ENCODE measurements around the gene PRR7.

Gene PRR7

DNA sequence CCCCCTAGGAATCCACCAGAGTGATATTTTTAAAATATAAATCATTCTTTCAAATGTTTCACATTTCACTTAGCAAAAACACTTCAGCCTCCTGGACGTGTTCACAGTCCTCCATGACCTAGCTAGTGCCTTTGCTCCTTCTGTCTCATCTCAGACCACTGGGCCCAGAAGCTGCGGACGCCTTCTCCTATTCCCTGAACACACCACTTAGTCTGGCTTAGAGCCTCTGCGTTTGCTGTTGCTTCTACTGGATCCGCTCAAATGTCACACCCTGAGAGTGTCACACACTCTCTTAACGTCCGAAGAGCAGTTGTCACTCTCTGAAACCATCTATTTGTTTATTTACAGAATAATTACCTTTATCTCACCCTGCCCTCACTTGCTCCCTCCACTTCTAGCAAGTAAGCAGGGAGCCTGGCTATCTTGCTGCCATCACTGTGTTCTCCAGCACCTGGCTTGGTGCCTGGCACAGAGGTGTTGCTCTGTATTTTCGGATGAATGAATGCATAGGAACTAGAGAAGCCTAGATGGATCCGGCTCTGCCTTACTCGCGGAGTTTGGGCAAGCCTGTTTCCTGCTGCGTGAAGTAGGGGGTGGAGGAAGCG is 21.3 kb upstream of the PRR7 start:
- DNase-seq, result no peak

DNA sequence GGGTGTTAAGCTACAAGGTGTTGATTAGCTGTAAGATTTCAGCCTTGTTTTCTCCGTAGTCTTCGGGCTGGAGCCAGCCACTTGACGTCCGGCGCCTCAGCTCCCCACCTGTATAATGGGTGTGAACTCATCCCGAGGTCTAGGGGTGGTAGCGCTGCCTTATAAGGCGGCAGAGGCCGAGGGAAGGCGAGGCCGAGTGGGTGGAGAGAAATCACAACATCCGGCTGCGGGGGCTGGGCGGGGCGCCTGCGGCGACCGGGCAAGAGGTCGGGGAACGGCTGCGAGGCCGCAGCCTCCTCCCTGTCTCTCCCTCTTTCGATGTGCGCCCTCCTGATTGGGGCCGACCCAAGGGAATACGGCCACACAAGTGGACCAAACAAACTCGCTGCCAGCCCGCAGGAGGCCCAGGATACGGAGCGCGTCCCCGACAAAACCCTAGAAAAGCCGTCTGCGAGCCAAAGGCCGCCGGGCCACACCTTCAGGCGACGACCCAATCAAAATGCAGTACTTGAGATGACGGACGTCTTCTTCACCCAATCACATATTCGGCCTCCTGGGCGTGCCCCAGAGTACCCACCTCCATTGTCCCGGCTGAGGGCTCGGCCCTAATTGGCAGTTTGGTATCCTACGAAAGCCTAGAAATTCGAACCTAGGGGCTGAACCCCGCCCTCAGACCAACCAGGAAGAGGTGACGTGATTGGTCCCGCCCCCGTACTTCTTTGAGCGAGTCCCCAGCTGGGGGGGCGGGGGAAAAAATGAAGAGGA is 20.6 kb upstream of the PRR7 start:
- peak; percentile 100 for DNase-seq

DNA sequence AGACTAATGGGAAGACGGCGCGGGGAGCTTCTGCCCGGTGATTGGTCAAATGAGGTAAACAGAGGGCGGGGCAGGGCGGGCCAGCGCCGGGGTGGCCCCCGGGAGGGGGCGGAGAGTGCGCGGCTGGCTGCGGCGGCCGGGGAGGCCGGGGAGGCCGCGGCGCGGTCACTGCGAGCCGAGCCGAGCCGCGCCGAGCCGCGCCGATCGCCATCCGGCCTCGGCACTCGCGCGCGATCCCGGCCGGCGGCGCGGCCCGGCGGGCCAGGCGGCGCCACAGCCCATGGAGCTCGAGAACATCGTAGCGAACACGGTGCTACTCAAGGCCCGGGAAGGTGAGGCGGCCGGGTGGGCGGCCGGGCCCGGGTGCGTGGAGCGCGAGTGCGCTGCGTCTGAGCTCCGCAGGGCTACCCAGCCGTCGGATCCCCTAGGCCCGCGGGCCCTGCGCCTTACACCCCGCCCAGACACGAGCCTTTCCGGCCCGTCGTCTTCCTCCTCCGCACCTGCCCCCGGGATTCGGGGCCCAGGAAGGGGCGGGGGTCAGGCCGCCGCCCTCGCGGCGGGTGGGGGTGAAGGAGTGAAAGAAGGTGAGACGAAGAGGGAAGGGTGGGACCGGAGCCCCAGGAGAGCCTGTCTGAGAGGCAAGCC is 19.9 kb upstream of the PRR7 start, which contains the start of gene GRK6:
Gene GRK6, plus strand, starts transcription at position 111 of the 645 bp plus-strand sequence. Its CDS starts 170 bp downstream, at position 281.
- DNase-seq, result peak; percentile 76

DNA sequence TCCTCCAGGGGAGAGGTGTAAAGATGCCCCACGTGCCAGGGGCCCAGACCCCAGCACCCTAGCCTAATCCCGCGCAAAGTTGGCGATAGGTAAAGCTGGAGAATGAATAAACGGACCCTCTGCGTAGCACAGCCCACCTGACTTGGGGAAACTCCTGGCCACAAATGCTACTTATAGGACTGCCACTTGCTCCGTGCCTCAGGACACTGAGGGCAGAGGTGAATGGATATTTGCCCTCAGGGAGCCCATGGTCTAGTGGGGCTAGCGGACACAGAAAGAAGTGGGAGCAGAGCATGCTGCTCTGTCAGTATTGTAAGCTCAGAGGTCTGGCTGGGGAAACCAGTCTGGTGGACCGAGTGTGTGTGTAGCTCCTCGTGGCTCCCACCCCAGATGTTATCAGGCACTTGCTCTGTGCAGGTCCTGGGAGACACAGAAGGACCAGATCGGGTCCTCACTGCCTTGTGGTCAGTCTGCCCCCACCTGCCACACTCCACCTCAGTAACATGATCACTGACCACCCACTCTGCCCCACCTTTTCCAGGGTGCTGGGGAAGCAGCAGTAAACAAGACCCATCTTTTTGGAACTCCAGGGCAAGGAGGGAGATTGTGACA is 19.3 kb upstream of the PRR7 start:
- no peak for DNase-seq

DNA sequence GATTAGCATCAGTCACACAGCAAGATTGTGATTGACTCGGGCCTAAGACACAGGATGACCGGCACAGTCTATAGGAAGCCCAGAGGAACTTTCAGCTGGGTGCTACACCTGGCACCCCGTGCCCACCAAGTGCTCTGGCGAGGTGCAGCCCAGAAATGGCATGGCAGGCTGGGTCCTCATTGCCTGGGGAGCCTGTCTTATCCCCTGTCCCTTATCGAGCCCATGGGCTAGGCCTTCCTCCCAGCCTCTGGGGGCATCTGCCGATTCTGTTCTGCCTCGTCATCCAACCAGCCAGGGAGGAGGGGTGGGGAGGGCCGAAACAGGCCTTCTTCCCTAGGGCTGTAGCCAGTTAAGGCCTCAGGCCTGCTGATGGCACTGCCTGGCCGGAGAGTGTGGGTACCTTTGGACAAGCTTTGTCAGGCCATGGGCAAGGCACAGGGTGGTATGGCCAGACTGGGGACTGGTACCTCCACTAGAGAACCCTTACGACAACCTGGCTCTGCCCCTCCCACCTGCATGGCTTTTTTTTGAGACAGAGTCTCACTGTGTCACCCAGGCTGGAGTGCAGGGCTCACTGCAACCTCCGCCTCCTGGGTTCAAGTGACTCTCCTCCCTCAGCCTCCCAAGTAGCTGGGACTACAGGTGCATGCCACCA is 18.6 kb upstream of the PRR7 start:
- DNase-seq, result no peak

DNA sequence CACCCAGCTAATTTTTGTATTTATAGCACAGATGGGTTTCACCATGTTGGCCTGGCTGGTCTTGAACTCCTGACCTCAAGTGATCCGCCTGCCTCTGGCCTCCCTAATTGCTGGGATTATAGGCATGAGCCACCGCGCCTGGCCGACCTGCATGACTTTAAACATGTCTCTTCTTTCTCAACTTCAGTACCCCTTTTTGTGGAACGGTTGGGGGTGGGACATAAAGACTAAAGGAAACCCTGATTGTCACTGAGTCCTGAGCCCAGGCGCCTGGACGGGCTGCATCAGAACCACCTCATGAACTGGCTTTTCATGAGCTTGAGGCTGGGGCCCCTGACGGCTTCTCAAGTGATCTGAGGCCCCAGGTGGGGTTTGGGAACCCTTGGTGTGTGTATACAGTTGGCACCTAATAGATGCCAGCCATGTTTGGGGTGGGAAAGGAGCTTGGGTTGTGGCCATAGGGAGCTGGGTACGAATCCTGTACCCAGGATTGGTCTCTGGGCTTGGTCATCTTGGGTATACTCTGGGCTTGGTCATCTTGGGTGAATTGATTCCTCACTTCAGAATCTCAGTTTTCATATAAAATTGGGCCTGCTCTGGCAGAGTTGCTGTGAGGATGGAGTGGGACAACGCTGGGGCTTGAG is 17.9 kb upstream of the PRR7 start:
- no peak for DNase-seq

DNA sequence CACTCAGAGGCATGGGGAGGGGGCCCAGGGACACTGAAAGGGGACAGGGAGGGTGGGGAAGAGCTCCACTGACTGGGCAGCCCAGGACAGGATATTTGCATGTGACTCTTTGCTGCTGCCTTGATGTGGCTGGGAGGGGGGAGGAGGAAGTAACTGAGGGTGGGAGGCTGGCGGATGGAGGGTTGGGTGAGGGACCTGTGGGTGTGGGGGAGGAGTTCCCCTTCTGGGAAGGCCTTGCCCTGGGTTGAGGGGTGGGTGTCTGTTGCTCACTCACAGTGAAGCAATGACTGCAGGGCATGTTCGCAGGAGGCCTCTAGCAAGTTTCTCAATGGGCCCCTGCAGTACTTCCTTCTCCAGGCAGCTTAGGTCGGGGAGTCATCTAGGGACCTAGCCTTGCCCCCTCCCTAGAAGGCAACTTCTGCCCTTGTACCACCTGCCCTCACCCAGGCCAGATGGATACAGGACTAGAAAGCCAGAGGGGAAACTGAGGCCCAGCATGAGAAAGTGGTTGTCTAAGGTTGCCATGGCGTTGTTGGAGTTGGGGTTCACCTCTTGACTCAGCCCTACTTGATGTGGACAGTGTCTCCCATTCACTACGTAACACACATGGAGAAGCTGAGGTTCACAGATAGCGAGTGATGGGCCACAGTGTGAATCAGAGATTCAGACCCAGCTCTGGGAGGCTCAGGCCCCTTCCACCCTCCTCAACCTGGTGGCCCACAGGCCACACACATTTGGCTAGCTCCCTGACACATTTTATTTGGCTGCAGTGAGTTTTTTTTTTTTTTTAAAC is 17.2 kb upstream of the PRR7 start:
- no peak for DNase-seq

DNA sequence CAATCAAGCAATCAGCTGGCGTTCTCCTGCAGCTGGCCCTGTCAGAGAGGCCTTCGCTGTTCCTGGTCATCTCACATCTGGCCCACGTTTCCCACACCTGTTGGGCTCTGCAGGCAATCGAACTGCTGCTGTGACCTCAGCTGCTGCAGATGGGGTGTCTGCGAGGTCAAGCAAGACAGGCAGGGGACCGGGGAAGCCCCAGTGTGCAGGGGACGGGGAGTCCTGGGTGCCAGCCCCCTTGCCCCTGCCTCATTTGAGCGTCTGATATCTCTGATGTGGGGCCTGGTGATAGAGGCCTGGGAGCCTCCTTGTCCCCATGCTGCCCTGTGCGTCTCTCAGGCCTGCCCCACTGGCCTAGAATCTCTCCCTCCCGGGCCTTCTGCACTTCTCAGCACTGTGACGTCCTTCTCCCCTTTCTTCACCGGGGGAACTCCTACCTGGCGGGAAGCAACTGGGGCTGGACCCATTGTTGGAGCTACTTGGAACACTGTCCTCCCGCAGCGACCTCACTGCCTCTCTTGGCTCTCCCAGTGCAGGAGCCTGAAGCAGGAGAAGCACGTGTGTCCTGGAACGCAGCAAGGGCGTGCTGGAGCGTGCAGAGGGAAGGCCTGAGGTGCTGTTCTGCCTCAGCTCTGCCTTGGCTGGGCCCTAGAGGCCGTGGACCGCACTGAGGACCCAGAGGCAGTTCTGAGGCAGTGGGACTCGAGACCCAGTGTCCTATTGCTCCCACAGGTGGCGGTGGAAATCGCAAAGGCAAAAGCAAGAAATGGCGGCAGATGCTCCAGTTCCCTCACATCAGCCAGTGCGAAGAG is 16.3 kb upstream of the PRR7 start:
- no peak for DNase-seq

DNA sequence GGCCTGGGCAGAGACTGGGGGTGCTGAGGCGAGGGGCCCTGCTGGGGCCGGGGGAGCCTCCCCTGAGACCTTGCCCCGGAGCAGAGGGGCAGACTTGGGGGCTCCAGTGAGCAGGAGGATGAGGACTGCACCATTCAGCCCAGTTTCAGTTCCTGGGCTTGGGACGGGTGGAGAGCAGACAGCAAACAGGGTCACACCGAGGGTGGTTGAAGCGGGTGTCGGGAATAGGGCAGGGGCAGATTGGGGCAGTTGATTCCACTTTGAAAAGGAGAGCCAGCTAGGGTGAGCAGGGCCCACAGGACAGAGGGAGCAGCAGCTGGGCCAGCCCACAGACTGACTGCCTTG is 15.7 kb upstream of the PRR7 start:
- no peak for DNase-seq

DNA sequence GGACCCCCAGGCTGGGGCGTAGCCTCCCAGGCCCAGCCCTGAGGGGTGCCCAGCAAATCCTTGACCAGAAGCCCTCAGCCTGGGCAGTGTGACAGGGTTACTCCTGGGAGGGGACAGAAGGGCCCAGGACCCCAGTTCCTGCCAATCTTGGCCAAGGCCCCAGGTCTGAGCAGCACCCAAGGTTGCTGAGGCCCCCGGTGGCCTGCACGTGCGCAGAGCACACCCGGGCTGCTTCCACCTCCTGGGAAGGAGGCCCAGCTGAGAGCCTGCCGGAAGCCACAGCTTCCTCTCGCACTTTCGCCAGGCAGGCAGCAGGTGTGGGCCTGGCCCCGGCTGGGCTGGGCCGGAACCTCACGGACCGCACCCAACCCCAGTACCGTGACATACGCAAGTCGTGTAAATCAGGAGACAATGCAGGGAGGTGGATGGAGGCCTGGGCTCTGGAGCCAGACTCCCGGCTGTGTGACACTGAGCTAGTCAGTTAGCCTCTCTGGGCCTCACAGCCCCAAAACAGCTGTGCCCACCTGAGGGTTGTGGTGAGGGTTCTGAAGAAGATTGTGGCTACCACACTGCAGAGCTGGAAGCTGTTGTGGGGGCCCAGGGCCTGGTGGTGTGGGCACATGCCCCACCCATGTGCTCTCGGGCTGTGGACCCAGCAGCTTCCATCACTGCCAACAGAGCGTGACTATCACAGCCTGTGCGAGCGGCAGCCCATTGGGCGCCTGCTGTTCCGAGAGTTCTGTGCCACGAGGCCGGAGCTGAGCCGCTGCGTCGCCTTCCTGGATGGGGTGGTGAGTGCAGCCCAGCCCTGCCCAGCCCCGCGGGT is 15.1 kb upstream of the PRR7 start:
- no peak for DNase-seq

DNA sequence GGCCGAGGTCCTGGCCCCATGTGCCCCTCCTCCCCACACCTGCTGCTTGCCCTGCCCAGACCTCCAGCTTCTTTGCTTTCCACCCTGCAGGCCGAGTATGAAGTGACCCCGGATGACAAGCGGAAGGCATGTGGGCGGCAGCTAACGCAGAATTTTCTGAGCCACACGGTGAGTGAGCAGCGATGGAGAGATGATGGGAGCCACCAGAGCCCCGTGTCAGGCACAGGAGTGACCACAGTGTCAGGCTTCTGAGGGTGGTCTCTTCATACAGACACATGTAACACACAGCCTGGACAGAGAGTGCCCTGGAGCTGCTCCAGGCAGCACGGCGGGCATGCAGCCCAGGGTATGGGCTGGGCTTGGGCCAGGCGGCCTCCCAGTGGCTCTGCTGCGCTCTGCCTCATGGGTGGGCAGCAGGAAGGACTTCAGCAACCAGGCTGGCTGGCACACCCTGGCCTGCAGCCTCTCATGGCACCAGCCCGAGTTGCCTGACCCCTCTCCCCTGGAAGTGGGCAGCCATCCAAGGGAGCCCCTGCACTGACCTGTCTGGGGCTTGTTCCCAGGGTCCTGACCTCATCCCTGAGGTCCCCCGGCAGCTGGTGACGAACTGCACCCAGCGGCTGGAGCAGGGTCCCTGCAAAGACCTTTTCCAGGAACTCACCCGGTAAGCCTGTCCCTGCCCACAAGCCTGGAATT is 14.3 kb upstream of the PRR7 start:
- no peak for DNase-seq

DNA sequence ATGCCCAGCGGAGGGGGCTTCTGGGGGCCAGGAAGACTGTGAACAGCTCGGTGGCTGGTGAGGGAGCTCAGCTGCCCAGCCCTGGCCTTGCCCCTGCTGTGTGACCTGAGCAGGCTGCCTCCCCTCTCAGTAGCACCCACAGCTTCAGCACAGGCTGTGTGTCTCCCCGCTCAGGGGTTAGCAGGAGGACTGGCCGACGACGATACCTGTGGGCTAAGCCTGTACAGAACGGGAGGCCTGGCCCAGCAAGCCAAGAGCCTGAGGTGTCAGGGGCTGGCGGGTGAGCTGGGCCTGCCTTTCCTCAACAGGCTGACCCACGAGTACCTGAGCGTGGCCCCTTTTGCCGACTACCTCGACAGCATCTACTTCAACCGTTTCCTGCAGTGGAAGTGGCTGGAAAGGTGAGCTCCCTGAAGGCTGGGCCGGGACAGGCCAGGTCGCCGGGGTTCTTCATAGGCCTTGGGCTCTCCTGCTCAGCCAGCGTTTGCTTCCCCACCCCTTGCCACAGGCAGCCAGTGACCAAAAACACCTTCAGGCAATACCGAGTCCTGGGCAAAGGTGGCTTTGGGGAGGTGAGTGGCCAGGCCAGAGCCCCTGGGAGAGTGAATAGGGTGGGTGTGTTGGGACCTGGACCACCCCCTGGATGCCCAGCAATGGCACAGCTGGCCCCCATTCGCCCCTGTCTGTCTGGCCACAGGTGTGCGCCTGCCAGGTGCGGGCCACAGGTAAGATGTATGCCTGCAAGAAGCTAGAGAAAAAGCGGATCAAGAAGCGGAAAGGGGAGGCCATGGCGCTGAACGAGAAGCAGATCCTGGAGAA is 13.6 kb upstream of the PRR7 start:
- no peak for DNase-seq

DNA sequence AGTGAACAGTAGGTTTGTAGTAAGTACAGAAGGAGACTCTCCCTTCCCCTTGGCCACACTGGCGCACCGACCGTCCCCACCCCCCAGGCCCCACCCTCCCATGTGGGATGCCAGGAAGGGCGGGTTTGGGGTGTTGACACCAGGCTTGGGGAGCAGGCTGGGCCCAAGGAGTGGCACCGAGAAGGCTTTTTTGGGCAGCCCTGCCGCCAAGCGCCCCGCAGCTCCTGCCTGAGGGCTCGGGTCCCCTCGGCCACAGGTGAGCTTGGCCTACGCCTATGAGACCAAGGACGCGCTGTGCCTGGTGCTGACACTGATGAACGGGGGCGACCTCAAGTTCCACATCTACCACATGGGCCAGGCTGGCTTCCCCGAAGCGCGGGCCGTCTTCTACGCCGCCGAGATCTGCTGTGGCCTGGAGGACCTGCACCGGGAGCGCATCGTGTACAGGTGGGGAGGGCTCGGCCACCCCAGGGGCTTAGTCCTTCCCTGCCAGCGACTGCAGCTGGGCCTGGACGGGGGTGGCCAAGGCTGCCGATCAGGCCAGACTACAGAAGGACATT is 12.9 kb upstream of the PRR7 start:
- DNase-seq, result no peak

DNA sequence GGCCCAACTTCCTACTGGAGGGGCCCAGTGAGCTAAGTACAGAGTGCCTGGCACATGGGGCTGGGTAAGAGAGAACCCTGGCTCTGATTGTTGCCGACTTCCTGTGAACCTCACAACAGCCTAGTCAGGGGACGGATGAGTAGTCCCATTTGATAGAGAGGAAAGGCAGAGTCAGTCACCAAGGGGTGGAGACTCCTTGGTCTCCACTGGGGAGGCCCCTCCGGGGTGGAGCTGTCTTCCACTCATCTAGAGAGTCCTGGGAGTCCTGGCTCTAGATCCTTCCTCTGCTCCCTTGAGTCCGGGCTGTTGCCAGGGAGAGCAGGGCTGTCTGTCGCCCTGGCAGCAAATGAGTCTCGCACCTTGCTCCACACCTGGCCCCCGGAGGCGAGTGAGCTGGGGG is 12.2 kb upstream of the PRR7 start:
- DNase-seq, result no peak

DNA sequence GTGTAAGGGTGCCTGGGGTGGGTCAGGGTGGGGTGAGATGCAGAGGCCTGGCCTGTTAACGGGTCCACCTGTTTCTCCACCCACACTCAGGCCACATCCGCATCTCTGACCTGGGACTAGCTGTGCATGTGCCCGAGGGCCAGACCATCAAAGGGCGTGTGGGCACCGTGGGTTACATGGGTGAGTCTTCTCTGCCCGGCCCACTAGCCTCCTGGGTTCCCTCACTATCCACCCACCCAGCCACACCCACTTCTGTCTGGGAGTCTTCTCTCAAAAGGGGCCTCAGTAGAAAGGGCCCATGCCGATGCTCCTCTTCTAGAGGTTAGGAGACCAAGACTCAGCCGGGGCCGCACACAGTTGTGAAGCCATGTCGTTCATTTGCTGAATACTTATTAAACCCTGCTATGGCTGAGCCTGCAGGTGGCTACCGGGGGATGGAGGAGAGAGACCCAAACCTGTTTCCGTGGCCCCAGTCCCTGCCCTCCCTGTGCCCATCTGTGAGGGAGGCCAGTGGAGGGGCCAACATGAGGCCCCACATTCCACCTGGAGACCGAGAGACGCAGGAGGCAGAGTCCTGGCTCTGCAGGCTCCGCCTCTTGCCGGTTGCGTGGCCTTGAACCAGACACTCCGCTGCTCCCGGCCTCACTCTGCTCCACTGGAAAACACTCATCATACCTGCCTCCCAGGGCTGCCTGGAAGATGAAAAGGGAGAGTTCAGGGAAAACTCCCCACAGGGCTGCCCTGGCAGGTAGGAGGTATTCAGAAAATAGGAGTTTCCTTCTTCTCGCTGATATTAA is 11.5 kb upstream of the PRR7 start:
- DNase-seq, result no peak

DNA sequence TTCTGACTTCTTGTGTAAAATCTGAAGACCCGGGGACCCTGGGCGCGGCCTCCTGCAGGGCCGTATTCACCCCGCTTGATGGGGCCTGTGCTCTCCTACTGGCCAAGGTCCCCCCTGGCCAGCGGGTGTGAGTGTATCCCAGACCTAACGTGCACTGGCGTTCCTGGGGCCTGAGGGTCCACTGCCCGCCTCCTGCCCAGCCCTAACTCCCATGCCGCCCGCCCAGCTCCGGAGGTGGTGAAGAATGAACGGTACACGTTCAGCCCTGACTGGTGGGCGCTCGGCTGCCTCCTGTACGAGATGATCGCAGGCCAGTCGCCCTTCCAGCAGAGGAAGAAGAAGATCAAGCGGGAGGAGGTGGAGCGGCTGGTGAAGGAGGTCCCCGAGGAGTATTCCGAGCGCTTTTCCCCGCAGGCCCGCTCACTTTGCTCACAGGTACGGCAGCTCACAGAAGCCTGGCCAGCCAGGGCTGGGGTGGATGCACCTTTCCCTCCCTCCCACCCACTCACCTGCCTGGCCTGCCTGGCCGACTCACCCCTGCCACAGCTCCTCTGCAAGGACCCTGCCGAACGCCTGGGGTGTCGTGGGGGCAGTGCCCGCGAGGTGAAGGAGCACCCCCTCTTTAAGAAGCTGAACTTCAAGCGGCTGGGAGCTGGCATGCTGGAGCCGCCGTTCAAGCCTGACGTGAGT is 10.6 kb upstream of the PRR7 start:
- no peak for DNase-seq

DNA sequence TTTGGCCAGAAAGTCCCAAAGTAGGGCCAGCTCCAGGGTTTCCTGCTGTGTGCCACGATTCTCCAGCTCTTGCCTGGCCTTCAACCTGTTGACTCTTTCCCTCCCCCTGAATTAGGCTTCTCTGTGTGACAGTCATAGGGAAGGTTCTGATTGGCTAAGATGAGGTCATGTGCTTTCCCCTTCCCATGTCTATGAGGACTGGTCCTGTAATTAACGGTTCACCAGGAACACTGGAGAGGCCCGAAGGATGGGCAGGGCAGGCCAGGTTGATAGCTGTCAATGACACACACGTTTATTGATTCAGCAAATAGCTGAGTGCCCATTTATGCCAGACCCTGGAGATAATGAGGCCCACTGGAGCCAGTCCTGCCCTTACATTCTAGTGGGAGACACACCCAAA is 9.0 kb upstream of the PRR7 start:
- peak; percentile 34 for DNase-seq
